H1 (cell line): Measurements from ENCODE around the gene UCP2.
A peak's percentile ranks its signal among the peaks of the same experiment; 100 is the strongest.

Experiments
- CTCF ChIP-seq, 3 experiments: IDR thresholded peaks; 1 replicate in 2 of 3; 2 replicates in 1 of 3; pipeline versions ENCODE4 v1.5.1 to v1.6.1; 2011; ENCODE audit warnings: low read length in 3 of 3, mild to moderate bottlenecking in 3 of 3, inconsistent platforms in 2 of 3, low read depth in 1 of 3, moderate library complexity in 1 of 3; ENCODE audit not compliant: insufficient read depth in 1 of 3; ENCODE audit errors: control extremely low read depth in 1 of 3
- HDAC6 ChIP-seq: IDR thresholded peaks from one replicate; pipeline ENCODE4 v1.7.1; 2012; ENCODE audit warnings: low read depth, mild to moderate bottlenecking, inconsistent platforms, low read length, moderate library complexity
- MAX ChIP-seq: IDR thresholded peaks from 2 replicates; pipeline ENCODE4 v1.6.1; 2012; ENCODE audit warnings: inconsistent platforms
- POLR2A ChIP-seq, 2 experiments: IDR thresholded peaks; 1 replicate in 1 of 2; 2 replicates in 1 of 2; pipeline ENCODE4 v1.6.1; 2011; ENCODE audit warnings: low read depth in 2 of 2, low read length in 2 of 2, mild to moderate bottlenecking in 2 of 2; ENCODE audit errors: control extremely low read depth in 1 of 2
- SIN3A ChIP-seq, 2 experiments: IDR thresholded peaks in 1 of 2; conservative IDR thresholded peaks in 1 of 2; 2 replicates each; pipeline ENCODE4 v1.6.1; 2011 to 2012; ENCODE audit warnings: low read length in 2 of 2, improper control_type of control experiment in 1 of 2, low read depth in 1 of 2, mild to moderate bottlenecking in 1 of 2

GRCh38 chr11:73982595-73982989 is at the start of gene UCP2:
- peak in 1 of 2 experiments; percentile 57; a peak in 2 of 3 replicates for TF ChIP-seq POLR2A (IDR thresholded peaks at IDR 0.05; ENCODE audit: control extremely low read depth in 1 of 2, low read depth in 2 of 2, low read length in 2 of 2)
- no peak for TF ChIP-seq CTCF (IDR thresholded peaks at IDR 0.05; ENCODE audit: control extremely low read depth in 1 of 3, insufficient read depth in 1 of 3, low read depth in 1 of 3, low read length in 3 of 3)
- peak; percentile 50; the same call in 1 of the 2 replicates for TF ChIP-seq MAX
- TF ChIP-seq SIN3A (conservative IDR thresholded peaks at IDR 0.05 in 1 of 2, IDR thresholded peaks at IDR 0.05 in 1 of 2; ENCODE audit: low read depth in 1 of 2, low read length in 2 of 2) = no peak; a peak in 1 of 4 replicates
- TF ChIP-seq HDAC6 = no peak
